ENCODE results near the gene OR2W3.

The OR2W3 gene

GRCh38 chr1:247849616-247850015 is 45.8 kb upstream of the OR2W3 start:
- no peak for TF ChIP-seq EZH2phosphoT487 (IDR thresholded peaks at IDR 0.05; ENCODE audit: low read length)
- no peak for TF ChIP-seq CTCF (IDR thresholded peaks at IDR 0.05; ENCODE audit: low read length)
- TF ChIP-seq EZH2 (optimal IDR thresholded peaks at IDR 0.05; ENCODE audit: low read depth, low read length): no peak
- no peaks in the 10 kb centered on the region for H3K9me2 ChIP-seq (replicated peaks; ENCODE audit: insufficient read depth, low read length)
- no peaks in the 10 kb centered on the region for H3K79me2 ChIP-seq (ENCODE audit: low read length)
- H3K4me3 ChIP-seq (ENCODE audit: low read length): no peak overlapping the region
- H3K9me3 ChIP-seq (replicated peaks; ENCODE audit: insufficient read depth, low read length): no peaks in the 10 kb centered on the region
- no peak for DNase-seq
- H2AFZ ChIP-seq (ENCODE audit: low read length): no peak overlapping the region
- H4K20me1 ChIP-seq (ENCODE audit: insufficient read depth, low read length): no peaks in the 10 kb centered on the region
- H3K27me3 ChIP-seq (replicated peaks; ENCODE audit: insufficient read depth, low read length): no peaks in the 10 kb centered on the region
- no peak overlapping the region for H3K4me2 ChIP-seq (ENCODE audit: low read depth, low read length)
- no peak overlapping the region for H3K9ac ChIP-seq (ENCODE audit: low read length)
- no peaks in the 10 kb centered on the region for H3F3A ChIP-seq (ENCODE audit: insufficient read depth, low read length)
- no peaks in the 10 kb centered on the region for H3K4me1 ChIP-seq (ENCODE audit: low read length)
- H3K27ac ChIP-seq (ENCODE audit: low read length): no peak overlapping the region
- no peaks in the 10 kb centered on the region for H3K36me3 ChIP-seq (replicated peaks; ENCODE audit: insufficient read depth, low read length)

DNA sequence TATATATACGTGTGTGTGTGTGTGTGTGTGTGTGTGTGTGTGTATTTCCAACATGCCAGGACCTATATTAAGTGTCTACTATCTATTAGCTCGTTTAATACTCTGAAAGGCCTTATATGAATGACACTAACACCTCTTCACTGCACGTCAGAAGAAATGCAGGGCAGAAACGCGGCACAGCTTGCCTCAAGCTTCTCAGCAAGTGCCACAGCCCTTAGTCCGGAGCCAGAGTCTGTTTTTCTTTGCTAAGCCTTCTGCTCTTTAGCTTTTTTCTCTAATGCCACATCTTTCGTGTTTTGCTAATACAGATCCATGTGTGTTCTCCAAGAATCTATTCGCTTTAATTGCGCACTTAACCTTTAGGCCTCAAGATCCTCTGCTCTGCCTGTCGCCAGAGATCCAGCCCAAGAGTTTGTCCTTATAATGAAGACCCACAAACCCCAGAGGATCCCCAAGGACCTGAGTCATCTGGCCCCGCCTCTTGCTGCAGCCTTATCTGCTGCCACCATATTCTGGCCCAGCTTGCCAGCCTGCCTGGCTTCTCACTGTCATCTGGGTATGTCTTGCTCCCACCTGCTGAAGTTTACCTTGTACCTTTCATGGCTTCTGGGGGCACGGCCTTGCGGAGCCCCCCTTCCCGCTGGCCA is 40.4 kb upstream of the OR2W3 start:
- TF ChIP-seq EZH2phosphoT487 (IDR thresholded peaks at IDR 0.05; ENCODE audit: low read length): no peak
- no peak for TF ChIP-seq EZH2 (optimal IDR thresholded peaks at IDR 0.05; ENCODE audit: low read depth, low read length)
- TF ChIP-seq CTCF (IDR thresholded peaks at IDR 0.05; ENCODE audit: low read length): no peak
- H3K4me2 ChIP-seq (ENCODE audit: low read depth, low read length): no peak overlapping the region
- H2AFZ ChIP-seq (ENCODE audit: low read length): no peak overlapping the region
- no peaks in the 10 kb centered on the region for H3K9me2 ChIP-seq (replicated peaks; ENCODE audit: insufficient read depth, low read length)
- no peaks in the 10 kb centered on the region for H3K36me3 ChIP-seq (replicated peaks; ENCODE audit: insufficient read depth, low read length)
- DNase-seq: no peak
- no peaks in the 10 kb centered on the region for H3K27me3 ChIP-seq (replicated peaks; ENCODE audit: insufficient read depth, low read length)
- no peaks in the 10 kb centered on the region for H3K79me2 ChIP-seq (ENCODE audit: low read length)
- no peaks in the 10 kb centered on the region for H3K4me1 ChIP-seq (ENCODE audit: low read length)
- H4K20me1 ChIP-seq (ENCODE audit: insufficient read depth, low read length): no peaks in the 10 kb centered on the region
- no peak overlapping the region for H3K27ac ChIP-seq (ENCODE audit: low read length)
- H3F3A ChIP-seq (ENCODE audit: insufficient read depth, low read length): no peaks in the 10 kb centered on the region
- no peak overlapping the region for H3K9ac ChIP-seq (ENCODE audit: low read length)
- no peaks in the 10 kb centered on the region for H3K9me3 ChIP-seq (replicated peaks; ENCODE audit: insufficient read depth, low read length)
- H3K4me3 ChIP-seq (ENCODE audit: low read length): no peak overlapping the region

DNA sequence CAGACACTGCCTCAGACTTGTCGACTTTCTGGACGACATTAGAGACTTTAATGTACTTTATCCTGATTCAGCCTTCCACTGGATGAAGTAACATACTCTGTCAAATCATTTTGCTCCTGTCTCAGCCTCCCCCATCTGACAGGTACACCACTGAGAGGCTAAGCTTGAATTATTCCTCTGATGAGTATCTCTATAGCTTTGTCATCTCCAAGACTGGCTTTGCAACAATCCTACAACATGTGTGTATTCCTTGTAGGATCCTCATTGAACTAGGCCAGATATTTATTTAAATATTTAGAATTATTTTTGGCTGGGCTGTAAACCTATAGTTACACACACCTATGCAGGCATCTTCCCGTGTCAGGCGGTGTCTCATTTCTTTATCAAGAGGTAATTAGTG is 39.5 kb upstream of the OR2W3 start:
- H3K79me2 ChIP-seq (ENCODE audit: low read length): no peaks in the 10 kb centered on the region

More for the DNA sequence above, 39.5 kb upstream of the OR2W3 start:
- Histone ChIP-seq H3F3A (ENCODE audit: insufficient read depth, low read length) (no peaks in the 10 kb centered on the region), H3K4me3 (ENCODE audit: low read length) (no peak overlapping the region), H3K27ac (ENCODE audit: low read length) (no peak overlapping the region), H4K20me1 (ENCODE audit: insufficient read depth, low read length) (no peaks in the 10 kb centered on the region), H2AFZ (ENCODE audit: low read length) (no peak overlapping the region), H3K4me1 (ENCODE audit: low read length) (no peaks in the 10 kb centered on the region), H3K9ac (ENCODE audit: low read length) (no peak overlapping the region), H3K9me2 (replicated peaks; ENCODE audit: insufficient read depth, low read length) (no peaks in the 10 kb centered on the region), H3K36me3 (replicated peaks; ENCODE audit: insufficient read depth, low read length) (no peaks in the 10 kb centered on the region), H3K4me2 (ENCODE audit: low read depth, low read length) (no peak overlapping the region), H3K9me3 (replicated peaks; ENCODE audit: insufficient read depth, low read length) (no peaks in the 10 kb centered on the region), H3K27me3 (replicated peaks; ENCODE audit: insufficient read depth, low read length) (no peaks in the 10 kb centered on the region)
- TF ChIP-seq EZH2phosphoT487 (IDR thresholded peaks at IDR 0.05; ENCODE audit: low read length) (no peak), CTCF (IDR thresholded peaks at IDR 0.05; ENCODE audit: low read length) (no peak), EZH2 (optimal IDR thresholded peaks at IDR 0.05; ENCODE audit: low read depth, low read length) (no peak)
- DNase-seq: no peak
